Trophoblast cell (in vitro differentiated cells and primary cell): ENCODE data around the gene GATAD1.
"Not testable (repeated sequence)": the region's sequence is repeated elsewhere in the genome, so short reads cannot be mapped to it uniquely, and the experiment has no call there.

Experiments used
- DNase-seq, 2 donors: peaks; one replicate each; pipeline ENCODE4 v3.0.0-alpha.2; 2016
- H2AFZ ChIP-seq: 2 replicates; pipeline ENCODE4 v1.6.1; 2013; ENCODE audit warnings: low read length, moderate library complexity, mild to moderate bottlenecking; ENCODE audit not compliant: insufficient read depth, poor library complexity
- H2AK5ac ChIP-seq: 2 replicates; pipeline ENCODE4 v1.6.1; 2013; ENCODE audit warnings: mild to moderate bottlenecking, low read length
- H2BK120ac ChIP-seq: 2 replicates; pipeline ENCODE4 v1.6.1; 2013; ENCODE audit warnings: low read length, mild to moderate bottlenecking, moderate library complexity; ENCODE audit not compliant: insufficient read depth, poor library complexity
- H2BK12ac ChIP-seq: 2 replicates; pipeline ENCODE4 v1.6.1; 2013; ENCODE audit warnings: mild to moderate bottlenecking, low read length, moderate library complexity
- H2BK5ac ChIP-seq: 2 replicates; pipeline ENCODE4 v1.6.1; 2013; ENCODE audit warnings: low read length, low read depth, moderate library complexity, mild to moderate bottlenecking; ENCODE audit not compliant: poor library complexity
- H3K14ac ChIP-seq: 2 replicates; pipeline ENCODE4 v1.6.1; 2013; ENCODE audit warnings: mild to moderate bottlenecking, low read length
- H3K18ac ChIP-seq: 2 replicates; pipeline ENCODE4 v1.6.1; 2013; ENCODE audit warnings: mild to moderate bottlenecking, low read length
- H3K23ac ChIP-seq: 2 replicates; pipeline ENCODE4 v1.6.1; 2013; ENCODE audit warnings: low read length
- H3K27ac ChIP-seq: 2 replicates; pipeline ENCODE4 v1.5.1; 2013; ENCODE audit warnings: low read depth, mild to moderate bottlenecking, inconsistent platforms, low read length, moderate library complexity
- H3K27me3 ChIP-seq: 2 replicates; pipeline ENCODE4 v1.6.1; 2013; ENCODE audit warnings: inconsistent platforms, mild to moderate bottlenecking, low read length, moderate library complexity; ENCODE audit not compliant: insufficient read depth
- H3K36me3 ChIP-seq, 2 experiments: 1 replicate in 1 of 2; 2 replicates in 1 of 2; pipeline ENCODE4 v1.6.1; 2013; ENCODE audit warnings: low read length in 2 of 2, mild to moderate bottlenecking in 2 of 2, moderate library complexity in 1 of 2; ENCODE audit not compliant: insufficient read depth in 2 of 2, control insufficient read depth in 1 of 2
- H3K4ac ChIP-seq: 2 replicates; pipeline ENCODE4 v1.6.1; 2013; ENCODE audit warnings: low read depth, mild to moderate bottlenecking, low read length, moderate library complexity
- H3K4me1 ChIP-seq, 2 experiments: 1 replicate in 1 of 2; 2 replicates in 1 of 2; pipeline ENCODE4 v1.6.1; 2013; ENCODE audit warnings: low read length in 2 of 2, mild to moderate bottlenecking in 2 of 2, moderate library complexity in 1 of 2; ENCODE audit not compliant: insufficient read depth in 2 of 2, control insufficient read depth in 1 of 2
- H3K4me2 ChIP-seq: 2 replicates; pipeline ENCODE4 v1.6.1; 2013; ENCODE audit warnings: inconsistent platforms, mild to moderate bottlenecking, low read length, moderate library complexity
- H3K4me3 ChIP-seq: 2 replicates; pipeline ENCODE4 v1.5.1; 2013; ENCODE audit warnings: mild to moderate bottlenecking, low read depth, low read length, inconsistent platforms
- H3K79me1 ChIP-seq: one replicate; pipeline ENCODE4 v1.6.1; 2013; ENCODE audit warnings: low read length
- H3K79me2 ChIP-seq: 2 replicates; pipeline ENCODE4 v1.6.1; 2013; ENCODE audit warnings: low read length, mild to moderate bottlenecking; ENCODE audit not compliant: control insufficient read depth, insufficient read depth, poor library complexity
- H3K9ac ChIP-seq: 2 replicates; pipeline ENCODE4 v1.6.1; 2013; ENCODE audit warnings: mild to moderate bottlenecking, low read length
- H3K9me3 ChIP-seq: 2 replicates; pipeline ENCODE4 v1.6.1; 2013; ENCODE audit warnings: low read depth, mild to moderate bottlenecking, control low read depth, inconsistent platforms, low read length; ENCODE audit not compliant: insufficient read depth
- H4K12ac ChIP-seq: 2 replicates; pipeline ENCODE4 v1.6.1; 2013; ENCODE audit warnings: low read depth, mild to moderate bottlenecking, low read length, moderate library complexity
- H4K8ac ChIP-seq: 2 replicates; pipeline ENCODE4 v1.6.1; 2013; ENCODE audit warnings: low read depth, mild to moderate bottlenecking, low read length, moderate library complexity
- H4K91ac ChIP-seq: one replicate; pipeline ENCODE4 v1.6.1; 2013; ENCODE audit warnings: low read depth, mild to moderate bottlenecking, low read length, moderate library complexity
- WGBS: extraction: QIAGEN DNeasy Blood & Tissue Kit; methylation state at CpG from one replicate; pipeline ENCODE4 v1.1.7; 2013; ENCODE audit warnings: missing lambda C conversion rate; ENCODE audit not compliant: insufficient read length, insufficient coverage; ENCODE audit errors: extremely low coverage; 5-methylcytosine and 5-hydroxymethylcytosine counted together

The GATAD1 gene

DNA sequence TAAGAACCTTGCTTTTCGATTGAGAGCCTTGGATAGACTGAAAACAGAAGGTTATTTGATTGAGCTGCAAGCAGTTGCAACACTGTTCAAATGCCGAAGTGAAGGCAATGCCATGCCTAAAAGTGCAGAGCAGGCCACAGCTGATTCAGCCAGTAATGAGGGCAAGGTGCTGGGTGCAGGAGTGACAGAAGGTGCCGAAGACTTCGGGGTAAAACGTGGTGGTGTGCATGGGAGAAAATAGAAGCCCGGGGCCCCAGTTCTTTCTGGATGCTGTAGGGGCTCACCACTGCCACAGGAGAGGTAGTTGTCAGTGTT lies 43.6 kb upstream of the GATAD1 start:
- no peak overlapping the region for H3K23ac ChIP-seq

GRCh38 chr7:92404170-92404614 lies 43.1 kb upstream of the GATAD1 start:
- H3K23ac ChIP-seq, result no peak overlapping the region
- no peak overlapping the region for H2BK12ac ChIP-seq
- WGBS, result no CpG with 5 or more reads among the region's 6 CpGs
- no peak overlapping the region for H3K9ac ChIP-seq
- no peak overlapping the region for H2AFZ ChIP-seq
- H2BK120ac ChIP-seq, result no peak overlapping the region
- H3K4ac ChIP-seq, result no peak overlapping the region
- H3K36me3 ChIP-seq, result peaks cover 2% of the 10 kb centered on the region in 2 experiments
- no peak overlapping the region for H2BK5ac ChIP-seq
- H3K14ac ChIP-seq, result no peak overlapping the region
- H2AK5ac ChIP-seq, result no peak overlapping the region
- no peak overlapping the region for H4K8ac ChIP-seq
- H3K4me2 ChIP-seq, result no peak overlapping the region
- peaks cover 3 to 12% of the 10 kb centered on the region in 2 experiments for H3K4me1 ChIP-seq
- no peak overlapping the region for H3K4me3 ChIP-seq
- no peak overlapping the region for H4K12ac ChIP-seq
- no peaks in the 10 kb centered on the region for H3K79me2 ChIP-seq
- H3K27me3 ChIP-seq, result no peaks in the 10 kb centered on the region
- no peak overlapping the region for H3K27ac ChIP-seq
- no peaks in the 10 kb centered on the region for H3K79me1 ChIP-seq
- no peak overlapping the region for H4K91ac ChIP-seq
- DNase-seq, result no peak
- H3K18ac ChIP-seq, result no peak overlapping the region
- H3K9me3 ChIP-seq, result no peaks in the 10 kb centered on the region

More for the DNA sequence above, 43.6 kb upstream of the GATAD1 start:
- H3K79me2 ChIP-seq, result no peaks in the 10 kb centered on the region
- peaks cover 2 to 3% of the 10 kb centered on the region in 2 experiments for H3K36me3 ChIP-seq
- H2AFZ ChIP-seq, result no peak overlapping the region
- H2AK5ac ChIP-seq, result no peak overlapping the region
- H3K27ac ChIP-seq, result no peak overlapping the region
- no peak overlapping the region for H3K4ac ChIP-seq
- H2BK12ac ChIP-seq, result no peak overlapping the region
- H3K4me3 ChIP-seq, result no peak overlapping the region
- no peaks in the 10 kb centered on the region for H3K79me1 ChIP-seq
- H4K8ac ChIP-seq, result no peak overlapping the region
- H3K4me2 ChIP-seq, result no peak overlapping the region
- no peak overlapping the region for H4K12ac ChIP-seq
- H3K18ac ChIP-seq, result no peak overlapping the region
- no CpG with 5 or more reads among the region's 6 CpGs for WGBS
- no peaks in the 10 kb centered on the region for H3K9me3 ChIP-seq
- H2BK5ac ChIP-seq, result no peak overlapping the region
- H2BK120ac ChIP-seq, result no peak overlapping the region
- DNase-seq, result peak; percentile 28 to 58
- no peak overlapping the region for H4K91ac ChIP-seq
- peaks cover 3 to 12% of the 10 kb centered on the region in 2 experiments for H3K4me1 ChIP-seq
- H3K14ac ChIP-seq, result no peak overlapping the region
- H3K9ac ChIP-seq, result no peak overlapping the region
- H3K27me3 ChIP-seq, result no peaks in the 10 kb centered on the region

DNA sequence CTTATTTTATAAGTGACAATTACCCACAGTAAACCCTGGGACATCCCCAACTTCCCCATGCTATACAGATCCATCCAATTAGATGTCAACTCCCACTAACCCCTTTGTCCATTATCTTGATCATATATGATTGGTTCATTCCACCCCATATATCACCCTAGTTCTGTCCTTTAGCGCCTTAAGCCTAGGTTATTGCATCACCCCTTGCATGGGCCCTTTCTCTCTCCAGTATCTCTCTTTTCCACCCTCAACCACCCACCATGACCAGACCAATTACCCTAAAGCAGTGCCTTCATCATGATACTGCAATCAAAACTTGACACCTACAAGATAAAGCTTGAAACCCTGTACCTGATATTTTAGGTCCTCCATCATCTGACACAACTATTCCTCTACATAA lies 37.9 kb upstream of the GATAD1 start:
- Histone ChIP-seq H3K9me3 (no peaks in the 10 kb centered on the region), H3K79me2 (no peaks in the 10 kb centered on the region), H3K4me2 (no peak overlapping the region), H3K14ac (no peak overlapping the region), H2AK5ac (no peak overlapping the region), H4K8ac (no peak overlapping the region), H4K91ac (no peak overlapping the region), H2AFZ (no peak overlapping the region), H3K27me3 (no peaks in the 10 kb centered on the region), H3K36me3 (no peaks in the 10 kb centered on the region), H3K18ac (no peak overlapping the region), H3K4me3 (no peak overlapping the region), H3K23ac (no peak overlapping the region), H3K4me1 (peaks cover 0 to 3% of the 10 kb centered on the region in 2 experiments), H2BK120ac (no peak overlapping the region), H2BK12ac (no peak overlapping the region), H3K79me1 (no peaks in the 10 kb centered on the region), H3K4ac (no peak overlapping the region), H3K9ac (no peak overlapping the region), H2BK5ac (no peak overlapping the region), H4K12ac (no peak overlapping the region), H3K27ac (no peak overlapping the region)
- DNase-seq, result no peak
- no CpG with 5 or more reads among the region's 1 CpG for WGBS

DNA sequence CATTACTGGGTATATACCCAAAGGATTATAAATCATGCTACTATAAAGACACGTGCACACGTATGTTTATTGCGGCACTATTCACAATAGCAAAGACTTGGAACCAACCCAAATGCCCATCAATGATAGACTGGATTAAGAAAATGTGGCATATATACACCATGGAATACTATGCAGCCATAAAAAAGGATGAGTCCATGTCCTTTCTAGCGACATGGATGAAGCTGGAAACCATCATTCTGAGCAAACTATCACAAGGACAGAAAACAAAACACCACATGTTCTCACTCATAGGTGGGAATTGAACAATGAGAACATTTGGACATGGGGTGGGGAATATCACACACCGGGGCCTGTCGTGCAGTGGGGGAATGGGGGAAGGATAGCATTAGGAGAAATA lies 37.1 kb upstream of the GATAD1 start:
- DNase-seq, H2AFZ ChIP-seq, H3K79me2 ChIP-seq, H3K4me1 ChIP-seq, H3K23ac ChIP-seq, H3K4me3 ChIP-seq, H3K36me3 ChIP-seq, H2BK12ac ChIP-seq, H3K4ac ChIP-seq, H2BK5ac ChIP-seq, H3K27ac ChIP-seq, H3K4me2 ChIP-seq, H2AK5ac ChIP-seq, H3K9ac ChIP-seq, H2BK120ac ChIP-seq, H3K27me3 ChIP-seq, H4K8ac ChIP-seq, H3K14ac ChIP-seq, H4K91ac ChIP-seq, H3K79me1 ChIP-seq, H3K18ac ChIP-seq, H3K9me3 ChIP-seq, H4K12ac ChIP-seq: not testable (repeated sequence)
- WGBS, result no CpG with 5 or more reads among the region's 6 CpGs
